Fibroblast of skin of right biceps (primary cell): ENCODE data around the gene PDXP.
"Not testable (repeated sequence)": the region's sequence is repeated elsewhere in the genome, so short reads cannot be mapped to it uniquely, and the experiment has no call there.

Source experiments
- DNase-seq: peaks from one replicate; pipeline ENCODE4 v3.0.0-alpha.2; 2013

Gene PDXP

GRCh38 chr22:37675930-37676735 lies 17.6 kb downstream of the PDXP start:
- peak; percentile 35 for DNase-seq

DNA sequence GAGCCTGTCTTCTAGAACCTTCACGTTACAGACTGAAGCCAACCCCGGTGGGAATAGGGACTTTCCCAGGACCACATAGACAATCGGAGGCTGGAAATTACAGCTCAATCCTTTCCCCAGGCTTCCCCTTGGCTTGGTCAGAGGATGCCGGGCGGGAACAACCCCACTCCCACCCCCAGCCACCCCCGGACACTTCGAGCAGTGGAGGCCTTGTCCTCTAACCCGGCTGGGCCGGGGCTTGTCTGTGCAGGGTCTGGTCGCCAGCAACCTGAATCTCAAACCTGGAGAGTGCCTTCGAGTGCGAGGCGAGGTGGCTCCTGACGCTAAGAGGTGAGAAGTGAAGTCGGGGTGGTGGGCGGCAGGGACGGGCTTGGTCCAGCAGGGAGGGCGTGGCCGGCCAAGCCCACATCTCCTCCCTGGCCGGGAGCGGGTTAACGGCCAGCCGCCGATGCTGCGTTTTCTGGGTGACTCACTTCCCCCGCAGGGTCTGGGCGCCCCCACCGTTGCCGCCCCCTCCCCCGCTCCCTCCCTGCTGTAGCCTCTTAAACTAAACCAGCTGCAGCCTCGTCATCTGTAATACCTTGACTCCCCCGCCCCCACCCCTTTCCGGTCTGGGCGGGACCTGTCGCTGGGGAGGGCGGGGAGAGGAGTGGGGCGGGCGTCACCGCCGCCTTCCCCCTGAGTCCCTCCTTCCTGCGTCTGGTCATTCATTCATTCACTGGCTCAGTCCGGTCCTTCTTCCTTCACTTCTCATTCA lies 18.4 kb downstream of the PDXP start:
- DNase-seq, result peak; percentile 99

DNA sequence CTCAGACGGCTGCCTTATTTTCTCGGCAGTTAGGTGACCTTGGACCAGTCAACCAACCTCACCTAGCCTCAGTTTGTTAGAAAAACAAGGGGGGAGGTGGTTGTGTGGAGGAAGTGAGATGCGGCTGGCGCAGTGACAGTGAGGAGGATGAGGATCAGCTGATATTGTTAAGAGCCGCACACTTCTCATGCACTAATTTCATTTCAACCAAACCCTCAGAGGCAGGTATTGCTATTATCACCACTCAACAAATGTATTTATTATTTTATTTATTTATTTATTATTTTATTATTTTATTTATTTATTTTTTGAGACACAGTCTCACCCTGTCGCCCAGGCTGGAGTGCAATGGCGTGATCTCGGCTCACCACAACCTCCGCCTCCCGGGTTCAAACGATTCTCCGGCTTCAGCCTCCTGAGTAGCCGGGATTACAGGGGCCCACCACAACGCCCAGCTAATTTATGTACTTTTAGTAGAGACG lies 19.0 kb downstream of the PDXP start:
- no peak for DNase-seq

DNA sequence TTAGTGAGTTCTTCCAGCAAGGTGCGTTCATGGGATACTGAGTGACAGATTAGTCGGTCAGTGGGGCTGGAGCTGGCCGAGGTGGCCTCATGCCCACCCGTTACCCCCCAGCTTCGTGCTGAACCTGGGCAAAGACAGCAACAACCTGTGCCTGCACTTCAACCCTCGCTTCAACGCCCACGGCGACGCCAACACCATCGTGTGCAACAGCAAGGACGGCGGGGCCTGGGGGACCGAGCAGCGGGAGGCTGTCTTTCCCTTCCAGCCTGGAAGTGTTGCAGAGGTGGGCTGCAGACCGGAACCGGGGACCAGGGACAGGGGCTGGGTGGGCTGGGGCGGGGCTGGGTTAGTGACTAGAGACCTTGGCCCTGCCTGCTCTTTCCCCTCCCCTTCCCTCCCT lies 19.8 kb downstream of the PDXP start:
- no peak for DNase-seq

GRCh38 chr22:37679670-37680069 lies 21.1 kb downstream of the PDXP start:
- DNase-seq, result no peak

GRCh38 chr22:37680191-37680851 lies 21.8 kb downstream of the PDXP start:
- DNase-seq, result peak; percentile 47

- DNase-seq, result peak; percentile 73
Observed at GRCh38 chr22:37681001-37681424, 22.5 kb downstream of the PDXP start.

- peak; percentile 78 for DNase-seq
Observed at GRCh38 chr22:37681556-37682049, 23.1 kb downstream of the PDXP start.

- DNase-seq, result no peak
Observed at GRCh38 chr22:37684803-37685615, 26.5 kb downstream of the PDXP start.

DNA sequence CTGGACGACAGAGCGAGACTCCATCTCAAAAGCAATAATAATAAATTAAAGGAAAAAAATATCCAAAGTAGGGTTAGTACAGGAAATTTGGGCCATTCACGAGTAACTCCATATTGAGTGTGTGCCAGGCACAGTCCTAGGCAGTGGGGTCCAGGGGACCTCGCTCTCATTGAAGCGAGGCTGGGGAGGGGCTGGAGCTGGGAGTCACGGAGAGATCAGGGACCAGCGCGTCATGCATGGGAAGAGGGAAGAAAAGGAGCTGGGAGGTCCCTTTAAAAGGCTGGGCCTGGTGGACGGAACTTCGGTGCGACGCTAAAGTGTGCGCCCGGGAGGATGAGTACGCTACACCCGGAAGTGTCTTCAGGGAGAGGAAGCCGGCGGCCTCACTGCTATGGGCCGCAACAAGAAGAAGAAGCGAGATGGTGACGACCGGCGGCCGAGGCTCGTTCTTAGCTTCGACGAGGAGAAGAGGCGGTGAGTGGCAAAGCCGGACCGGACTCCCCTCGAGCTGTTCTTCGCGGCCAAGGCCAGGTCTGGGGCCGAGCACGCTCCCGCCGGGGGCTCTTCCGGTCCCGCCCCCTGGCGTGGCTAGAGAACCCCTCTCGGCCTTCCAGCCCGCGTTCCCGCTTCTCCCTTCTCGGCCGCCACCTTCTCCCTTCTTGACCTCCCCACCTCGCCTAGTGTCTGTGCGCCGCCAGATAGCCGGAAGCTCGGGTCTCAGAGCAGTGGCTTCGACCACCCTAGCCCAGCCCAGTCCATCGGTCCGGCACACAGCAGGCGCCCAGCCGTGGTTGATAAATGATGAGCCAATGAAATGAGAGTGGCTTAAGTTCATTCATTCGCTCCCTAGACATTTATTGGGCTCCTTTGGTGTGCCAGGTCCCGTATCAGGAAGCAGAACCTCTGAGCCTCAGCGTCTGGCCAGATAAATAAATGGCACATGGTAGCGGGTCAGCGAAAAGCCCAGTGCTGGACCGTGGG lies 27.8 kb downstream of the PDXP start, which contains the start of gene NOL12:
Gene NOL12 (plus strand): TSS at position 342 of the 981 bp plus-strand sequence. CDS start 50 bp downstream, at position 392.
- DNase-seq, result peak; percentile 88

DNA sequence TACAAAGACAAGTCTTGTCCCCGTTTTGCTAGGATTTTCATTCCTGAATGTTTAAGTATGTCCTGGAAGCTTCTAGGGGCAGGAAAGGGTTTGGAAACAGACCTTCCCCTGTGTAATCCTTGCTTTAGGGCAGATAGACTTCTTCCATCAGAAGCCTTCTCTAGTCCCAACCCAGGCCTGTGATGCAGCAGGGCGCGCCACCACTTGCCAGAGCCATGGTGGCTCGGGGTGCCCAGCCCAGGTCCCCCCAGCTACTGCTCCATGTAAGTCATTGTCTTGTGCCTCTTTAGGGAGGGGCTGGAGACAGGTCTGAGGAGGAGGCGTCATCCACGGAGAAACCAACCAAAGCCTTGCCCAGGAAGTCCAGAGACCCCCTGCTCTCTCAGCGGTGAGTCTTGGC lies 31.9 kb downstream of the PDXP start:
- DNase-seq, result no peak

DNA sequence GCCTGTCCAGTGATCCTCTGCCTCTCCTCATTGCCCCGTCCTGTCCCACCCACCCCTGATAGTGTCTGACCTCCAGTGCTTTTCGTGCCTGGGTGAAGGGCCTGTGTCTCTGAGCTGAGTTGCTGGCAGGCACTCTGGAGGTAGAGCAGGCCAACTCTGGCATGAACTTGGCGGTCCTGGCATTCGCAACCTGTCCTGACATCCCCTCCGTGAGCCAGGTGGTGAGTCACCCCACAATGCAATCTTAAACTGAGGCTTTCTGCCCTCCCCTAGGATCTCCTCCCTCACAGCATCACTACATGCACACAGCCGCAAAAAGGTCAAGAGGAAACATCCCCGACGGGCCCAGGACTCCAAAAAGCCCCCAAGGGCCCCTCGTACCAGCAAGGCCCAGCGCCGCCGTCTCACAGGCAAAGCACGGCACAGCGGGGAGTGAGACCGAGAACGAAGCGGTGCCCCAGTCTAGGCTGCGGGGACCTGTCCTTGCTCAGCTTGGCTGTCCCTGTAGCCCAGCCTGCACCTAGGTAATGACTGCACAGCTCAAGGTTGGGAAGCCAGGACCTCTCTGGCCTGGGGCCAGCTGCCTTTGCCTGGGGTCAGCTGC lies 32.5 kb downstream of the PDXP start:
- DNase-seq, result no peak

DNA sequence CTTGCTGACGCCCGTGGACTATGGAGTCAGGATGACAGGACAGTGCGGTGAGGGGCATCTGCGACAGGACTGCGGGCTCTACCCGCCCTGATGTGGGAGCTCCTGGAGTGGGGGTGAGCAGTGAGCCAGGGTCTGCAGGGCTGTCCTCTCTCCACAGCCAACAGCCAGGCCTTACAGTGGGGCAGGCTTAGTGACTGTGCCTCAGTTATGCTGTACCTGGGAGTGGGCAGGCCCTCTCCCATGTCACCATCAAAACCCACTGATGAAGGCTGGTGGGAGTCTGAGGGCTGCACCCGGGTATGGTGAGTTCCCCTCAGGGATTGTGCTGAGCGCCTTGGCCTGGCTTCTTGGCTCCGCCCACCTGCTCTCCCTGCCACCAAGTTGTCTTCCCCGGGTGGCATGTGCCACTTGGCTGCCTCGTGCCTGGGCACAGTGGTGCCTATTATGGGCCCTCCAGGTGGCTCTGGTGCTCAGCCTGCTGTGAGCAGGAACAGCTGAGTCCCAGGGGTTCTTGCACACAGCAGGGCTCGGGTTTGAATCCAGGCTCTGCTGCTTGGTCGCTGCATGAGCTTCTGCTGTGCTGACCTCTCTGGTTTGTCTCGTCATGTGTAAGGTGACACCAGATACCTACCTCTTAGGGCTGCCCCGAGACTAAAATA lies 34.2 kb downstream of the PDXP start:
- DNase-seq, result no peak

DNA sequence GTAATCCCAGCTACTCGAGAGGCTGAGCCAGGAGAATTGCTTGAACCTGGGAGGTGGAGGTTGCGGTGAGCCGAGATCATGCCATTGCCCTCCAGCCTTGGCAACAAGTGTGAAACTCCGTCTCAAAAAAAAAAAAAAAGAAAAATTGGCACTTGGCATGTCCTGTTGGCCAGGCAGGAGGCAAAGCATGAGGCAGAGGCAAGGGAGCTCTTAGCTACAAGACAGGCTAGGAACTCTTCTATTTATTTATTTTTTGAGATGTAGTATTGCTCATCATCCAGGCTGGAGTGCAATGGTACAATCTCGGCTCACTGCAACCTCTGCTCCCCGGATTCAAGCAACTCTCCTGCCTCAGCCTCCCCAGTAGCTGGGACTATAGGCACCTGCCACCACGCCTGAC lies 35.6 kb downstream of the PDXP start:
- not testable (repeated sequence) for DNase-seq

- DNase-seq, result not testable (repeated sequence)
Observed at GRCh38 chr22:37696260-37696656, 37.7 kb downstream of the PDXP start.

GRCh38 chr22:37696657-37697537 lies 38.4 kb downstream of the PDXP start, which contains the start of gene TRIOBP:
Gene TRIOBP (plus strand): TSS chr22:37697048. CDS start chr22:37701366, 4,318 bp downstream.
- DNase-seq, result peak; percentile 97

DNA sequence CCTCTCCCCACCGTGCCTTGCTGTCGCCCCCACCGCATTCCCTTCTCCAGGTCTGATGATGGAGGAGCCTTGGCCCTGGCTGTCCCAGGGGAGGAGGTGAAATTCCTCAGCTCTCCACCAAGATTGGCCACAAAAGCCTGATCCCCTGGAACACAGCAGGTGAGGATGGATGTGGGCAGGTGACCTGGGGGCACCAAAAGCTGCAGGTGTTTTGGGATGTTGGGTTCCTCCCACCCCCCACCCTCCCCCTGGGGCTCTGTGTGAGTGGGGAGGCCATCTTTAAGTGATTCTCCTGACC lies 39.0 kb downstream of the PDXP start:
- DNase-seq, result no peak

DNA sequence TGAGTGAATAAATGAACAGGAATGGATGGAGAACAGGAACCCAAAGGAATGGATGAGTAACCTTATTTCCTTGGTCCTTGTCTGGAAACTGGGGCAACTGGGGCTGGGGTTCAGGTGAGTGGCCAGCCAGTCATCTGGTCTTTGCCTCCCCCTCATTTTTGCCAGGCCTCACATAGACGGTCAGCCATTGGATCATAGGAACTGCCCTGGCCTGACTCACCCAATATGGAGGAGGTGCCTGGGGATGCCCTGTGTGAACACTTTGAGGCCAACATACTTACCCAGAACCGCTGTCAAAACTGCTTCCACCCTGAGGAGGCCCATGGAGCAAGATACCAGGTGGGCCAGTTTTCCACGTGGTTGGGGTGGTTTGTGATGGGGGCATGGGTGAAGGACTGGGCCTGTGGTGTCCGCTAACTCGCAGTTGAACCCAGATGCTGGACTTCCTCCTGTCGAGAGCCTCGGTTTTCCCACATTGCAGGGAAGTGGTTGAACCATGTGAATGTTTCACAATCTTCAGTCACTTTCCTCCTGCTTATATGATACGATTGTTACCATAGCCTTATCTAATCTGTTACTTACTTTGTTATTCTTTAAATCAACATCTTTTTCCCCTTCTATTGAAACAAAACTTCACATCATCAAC lies 42.7 kb downstream of the PDXP start:
- no peak for DNase-seq
